NB4 (cell line): ENCODE data around the gene LLGL1.

Experiments used
- DNase-seq: peaks from one replicate; pipeline ENCODE4 v3.0.0; 2010; ENCODE audit warnings: low read depth
- H3K4me3 ChIP-seq: one replicate; pipeline ENCODE4 v1.5.1; 2011; ENCODE audit warnings: mild to moderate bottlenecking, low read depth, low read length, moderate library complexity
- MAX ChIP-seq: IDR thresholded peaks from 2 replicates; pipeline ENCODE4 v1.6.1; 2011; ENCODE audit warnings: low read depth, low read length
- MYC ChIP-seq: IDR thresholded peaks from 2 replicates; pipeline ENCODE4 v1.6.1; 2011; ENCODE audit warnings: low read depth, low read length
- POLR2A ChIP-seq: IDR thresholded peaks from 2 replicates; pipeline ENCODE4 v1.6.1; 2011; ENCODE audit warnings: mild to moderate bottlenecking; ENCODE audit not compliant: insufficient read length; ENCODE audit errors: extremely low read depth
- TF ChIP-seq, protein P1 (sequence below): IDR thresholded peaks from one replicate; pipeline ENCODE4 v1.5.1; 2012; ENCODE audit warnings: low read depth, low read length

LLGL1 gene

GRCh38 chr17:18285296-18285695 is 59.9 kb downstream of the LLGL1 start:
- TF ChIP-seq MYC (no peak), MAX (no peak), POLR2A (no peak)
- TF ChIP-seq, protein P1, sequence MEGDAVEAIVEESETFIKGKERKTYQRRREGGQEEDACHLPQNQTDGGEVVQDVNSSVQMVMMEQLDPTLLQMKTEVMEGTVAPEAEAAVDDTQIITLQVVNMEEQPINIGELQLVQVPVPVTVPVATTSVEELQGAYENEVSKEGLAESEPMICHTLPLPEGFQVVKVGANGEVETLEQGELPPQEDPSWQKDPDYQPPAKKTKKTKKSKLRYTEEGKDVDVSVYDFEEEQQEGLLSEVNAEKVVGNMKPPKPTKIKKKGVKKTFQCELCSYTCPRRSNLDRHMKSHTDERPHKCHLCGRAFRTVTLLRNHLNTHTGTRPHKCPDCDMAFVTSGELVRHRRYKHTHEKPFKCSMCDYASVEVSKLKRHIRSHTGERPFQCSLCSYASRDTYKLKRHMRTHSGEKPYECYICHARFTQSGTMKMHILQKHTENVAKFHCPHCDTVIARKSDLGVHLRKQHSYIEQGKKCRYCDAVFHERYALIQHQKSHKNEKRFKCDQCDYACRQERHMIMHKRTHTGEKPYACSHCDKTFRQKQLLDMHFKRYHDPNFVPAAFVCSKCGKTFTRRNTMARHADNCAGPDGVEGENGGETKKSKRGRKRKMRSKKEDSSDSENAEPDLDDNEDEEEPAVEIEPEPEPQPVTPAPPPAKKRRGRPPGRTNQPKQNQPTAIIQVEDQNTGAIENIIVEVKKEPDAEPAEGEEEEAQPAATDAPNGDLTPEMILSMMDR: no peak
- H3K4me3 ChIP-seq: no peak overlapping the region
- no peak for DNase-seq

DNA sequence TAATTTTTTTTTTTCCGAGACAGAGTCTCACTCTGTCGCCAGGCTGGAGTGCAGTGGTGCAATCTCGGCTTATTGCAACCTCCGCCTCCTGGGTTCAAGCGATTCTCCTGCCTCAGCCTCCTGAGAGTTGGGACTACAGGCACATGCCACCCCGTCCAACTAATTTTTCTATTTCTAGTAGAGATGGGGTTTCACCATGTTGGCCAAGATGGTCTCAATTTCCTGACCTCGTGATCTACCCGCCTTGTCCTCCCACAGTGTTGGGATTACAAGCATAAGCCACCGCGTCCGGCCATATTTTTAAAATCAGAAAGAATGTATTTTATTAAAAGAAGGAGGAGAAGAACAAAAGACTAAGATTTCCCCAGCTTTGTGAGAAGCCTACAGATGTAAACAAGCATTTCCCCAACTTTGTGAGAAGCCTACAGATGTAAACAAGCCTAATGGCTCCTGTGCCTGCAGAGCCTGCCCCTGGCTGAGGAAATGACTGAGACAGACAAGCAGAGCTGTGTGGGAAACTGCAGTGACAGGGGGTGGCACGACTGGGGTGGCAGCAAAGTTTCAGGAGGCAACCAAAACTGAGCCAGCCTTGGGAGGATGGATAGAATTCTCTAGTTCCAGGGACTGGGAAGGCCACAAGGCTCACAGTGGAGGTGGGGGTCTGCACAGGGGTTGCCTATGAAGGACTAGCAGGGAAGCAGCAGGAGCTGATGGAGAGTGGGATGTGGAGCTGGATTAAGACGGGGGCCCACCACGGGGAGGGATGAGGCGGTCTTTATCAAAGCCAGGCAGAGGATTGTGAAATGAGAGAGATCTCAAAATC is 66.5 kb downstream of the LLGL1 start:
- no peak for TF ChIP-seq MYC
- no peak for TF ChIP-seq MAX
- TF ChIP-seq, protein P1: no peak
- TF ChIP-seq POLR2A: no peak
- H3K4me3 ChIP-seq: no peak overlapping the region
- no peak for DNase-seq
